CD14-positive monocyte (primary cell): ENCODE measurements around the gene HAP1. TPM values are rescaled to one million over a fixed set of nuclear protein-coding genes. Genes with fewer than 3 reads are reported as not detected.
"Not testable (repeated sequence)": the region's sequence is repeated elsewhere in the genome, so short reads cannot be mapped to it uniquely, and the experiment has no call there.

ENCODE experiments used
- DNase-seq, 3 donors: peaks; one replicate each; pipeline ENCODE4 v3.0.0-alpha.2; 2011 to 2022
- H2AFZ ChIP-seq: 2 replicates; pipeline ENCODE4 v1.6.0; 2012; ENCODE audit warnings: mild to moderate bottlenecking, low read depth, low read length, inconsistent platforms; ENCODE audit not compliant: insufficient read depth, poor library complexity, severe bottlenecking
- H3K27ac ChIP-seq, 2 donors: 1 replicate in 1 of 2; 2 replicates in 1 of 2; pipeline ENCODE4 v1.5.1; 2012 to 2013; ENCODE audit warnings: low read length in 2 of 2, control low read depth in 1 of 2, inconsistent platforms in 1 of 2, low read depth in 1 of 2, mild to moderate bottlenecking in 1 of 2
- H3K27me3 ChIP-seq, 2 donors: one replicate each; pipeline versions ENCODE4 v1.6.0 to v1.6.1; 2011 to 2013; ENCODE audit warnings: low read length in 2 of 2; ENCODE audit not compliant: control insufficient read depth in 2 of 2, insufficient read depth in 2 of 2
- H3K36me3 ChIP-seq, 2 donors: replicated peaks in 1 of 2; 1 replicate in 1 of 2; 2 replicates in 1 of 2; pipeline versions ENCODE4 v1.5.1 to v1.6.1; 2012 to 2013; ENCODE audit warnings: low read length in 2 of 2, control low read depth in 1 of 2, inconsistent platforms in 1 of 2, mild to moderate bottlenecking in 1 of 2; ENCODE audit not compliant: insufficient read depth in 2 of 2, control insufficient read depth in 1 of 2
- H3K4me1 ChIP-seq, 2 donors: 1 replicate in 1 of 2; 2 replicates in 1 of 2; pipeline versions ENCODE4 v1.5.1 to v1.6.1; 2012 to 2013; ENCODE audit warnings: low read length in 2 of 2, control low read depth in 1 of 2, inconsistent platforms in 1 of 2, mild to moderate bottlenecking in 1 of 2, moderate library complexity in 1 of 2; ENCODE audit not compliant: insufficient read depth in 2 of 2, control insufficient read depth in 1 of 2
- H3K4me2 ChIP-seq: replicated peaks from 2 replicates; pipeline ENCODE3; 2012; ENCODE audit warnings: low read length, moderate library complexity, mild to moderate bottlenecking; ENCODE audit not compliant: poor library complexity, severe bottlenecking; ENCODE audit errors: extremely low read depth
- H3K4me3 ChIP-seq, 3 experiments: fragments of 200-600 bp in 1 of 3; sonication (generic) in 1 of 3; replicated peaks in 1 of 3; 1 replicate in 2 of 3; 2 replicates in 1 of 3; pipeline ENCODE4 v1.5.1; 2011 to 2013; ENCODE audit warnings: low read length in 3 of 3, mild to moderate bottlenecking in 3 of 3, control low read depth in 2 of 3, low read depth in 2 of 3, inconsistent platforms in 1 of 3, moderate library complexity in 1 of 3
- H3K79me2 ChIP-seq: 2 replicates; pipeline ENCODE4 v1.6.0; 2012; ENCODE audit warnings: mild to moderate bottlenecking, control low read depth, inconsistent platforms, low read length, moderate library complexity; ENCODE audit not compliant: insufficient read depth
- H3K9ac ChIP-seq: 2 replicates; pipeline ENCODE4 v1.6.0; 2017; ENCODE audit warnings: low read length, mild to moderate bottlenecking; ENCODE audit not compliant: insufficient read depth, poor library complexity, severe bottlenecking
- H3K9me3 ChIP-seq, 2 donors: replicated peaks in 1 of 2; 1 replicate in 1 of 2; 2 replicates in 1 of 2; pipeline versions ENCODE4 v1.5.1 to v1.6.1; 2012 to 2013; ENCODE audit warnings: low read length in 2 of 2, control low read depth in 1 of 2; ENCODE audit not compliant: control insufficient read depth in 1 of 2, insufficient read depth in 1 of 2
- H4K20me1 ChIP-seq: 2 replicates; pipeline ENCODE4 v1.6.0; 2012; ENCODE audit warnings: mild to moderate bottlenecking, low read length, control low read depth, moderate library complexity; ENCODE audit not compliant: insufficient read depth
- H3K27ac Mint-ChIP-seq, 7 donors: one replicate each; pipeline ENCODE4 v1.8.0; 2020; ENCODE audit warnings: mild to moderate bottlenecking in 7 of 7, mixed read lengths in 7 of 7, moderate library complexity in 6 of 7, inconsistent platforms in 2 of 7
- H3K27me3 Mint-ChIP-seq, 3 donors: one replicate each; pipeline ENCODE4 v1.8.0; 2021 to 2022; ENCODE audit warnings: low read depth in 3 of 3, mild to moderate bottlenecking in 3 of 3, mixed read lengths in 3 of 3, moderate library complexity in 3 of 3, inconsistent platforms in 1 of 3
- H3K36me3 Mint-ChIP-seq, 2 donors: one replicate each; pipeline ENCODE4 v1.8.0; 2020; ENCODE audit warnings: mixed read lengths in 2 of 2, inconsistent platforms in 1 of 2, mild to moderate bottlenecking in 1 of 2
- H3K4me1 Mint-ChIP-seq: one replicate; pipeline ENCODE4 v1.8.0; 2020; ENCODE audit warnings: mild to moderate bottlenecking, mixed read lengths
- H3K4me3 Mint-ChIP-seq, 2 donors: one replicate each; pipeline ENCODE4 v1.8.0; 2020; ENCODE audit warnings: mild to moderate bottlenecking in 2 of 2, mixed read lengths in 2 of 2, moderate library complexity in 1 of 2
- H3K9me3 Mint-ChIP-seq, 7 donors: one replicate each; pipeline ENCODE4 v1.8.0; 2020 to 2022; ENCODE audit warnings: mixed read lengths in 7 of 7, mild to moderate bottlenecking in 6 of 7, moderate library complexity in 6 of 7, inconsistent platforms in 2 of 7
- WGBS: methylation state at CpG from one replicate; pipeline ENCODE4 v1.1.5; 2013; ENCODE audit warnings: missing lambda C conversion rate; ENCODE audit not compliant: insufficient coverage; 5-methylcytosine and 5-hydroxymethylcytosine counted together
- intact Hi-C, 2 donors: fragments of 100-400 bp; cut with micrococcal nuclease; formaldehyde crosslinking; loops; one replicate each; pipeline versions ENCODE4 v1.15.0 to v1.15.1; 2023
- polyA plus RNA-seq, 3 donors: library from polyadenylated mRNA; depleted of rRNA in 1 of 3; unstranded in 2 of 3; stranded (reverse) in 1 of 3; fragments of 300-500 nt in 2 of 3; fragments of >200 nt in 1 of 3; fragmentation: Illumina TruSeq in 2 of 3; gene quantifications; 1 replicate in 2 of 3; 2 replicates in 1 of 3; pipeline ENCODE4 v1.2.3, GENCODE V29; 2012 to 2021
- small RNA-seq: library from RNA; depleted of rRNA; stranded (forward); fragments of <200 nt; gene quantifications from one replicate; pipeline ENCODE3, GENCODE V24; 2012; ENCODE audit warnings: low read depth; ENCODE audit not compliant: insufficient read length
- TF ChIP-seq, protein P1 (sequence below): fragments of 200-600 bp; IDR thresholded peaks from one replicate; pipeline ENCODE4 v1.8.0; 2022; ENCODE audit warnings: antibody characterized with exemption, mild to moderate bottlenecking

Gene HAP1
- polyA plus RNA-seq, 3 donors, result not detected

DNA sequence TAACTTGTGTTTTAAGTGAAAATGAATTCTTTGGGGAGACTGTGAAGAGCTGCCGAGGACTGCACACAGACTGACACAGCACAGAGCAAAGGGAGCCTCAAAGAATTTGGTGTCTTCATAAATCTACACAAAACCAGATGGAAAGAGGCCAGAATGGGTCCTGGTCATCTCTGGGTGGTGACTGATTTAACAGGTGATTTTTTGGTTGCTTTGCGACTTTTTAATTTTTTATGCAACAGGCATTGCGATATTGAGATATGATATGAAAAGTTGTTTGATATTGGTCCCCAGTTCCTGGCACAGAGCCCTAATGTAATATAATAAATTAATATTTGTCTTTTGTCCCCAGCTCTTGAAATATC, 58.4 kb downstream of the HAP1 start:
- Histone ChIP-seq H3K9ac (no peak overlapping the region), H3K4me3 (no peak overlapping the region), H3K9me3 (no peaks in the 10 kb centered on the region), H3K4me1 (peaks cover 40 to 61% of the 10 kb centered on the region in 2 donors), H3K4me2 (peak overlapping the region; percentile 39), H4K20me1 (no peaks in the 10 kb centered on the region), H3K27ac (peak overlapping the region in 1 of 2 donors; percentile 57), H3K27me3 (no peaks in the 10 kb centered on the region), H3K36me3 (no peaks in the 10 kb centered on the region), H3K79me2 (no peaks in the 10 kb centered on the region), H2AFZ (no peak overlapping the region)
- Mint-ChIP-seq H3K4me3 (peak overlapping the region in 1 of 2 donors; percentile 42), H3K36me3 (peaks cover 0 to 2% of the 10 kb centered on the region in 2 donors), H3K27me3 (peaks cover 0 to 3% (median 0%) of the 10 kb centered on the region in 3 donors), H3K9me3 (peaks cover 0 to 3% (median 0%) of the 10 kb centered on the region in 7 donors), H3K4me1 (peaks cover 52% of the 10 kb centered on the region), H3K27ac (peak overlapping the region in 5 of 7 donors; percentile 33 to 91 (median 82))
- no peak for DNase-seq
- WGBS, result no CpG with 5 or more reads among the region's 3 CpGs
- intact Hi-C loops, result loop anchor here in 1 of 2 donors (5.0 kb wide), 1 partner anchor 179 kb away; no protein-coding TSS in a partner anchor
- TF ChIP-seq, protein P1, sequence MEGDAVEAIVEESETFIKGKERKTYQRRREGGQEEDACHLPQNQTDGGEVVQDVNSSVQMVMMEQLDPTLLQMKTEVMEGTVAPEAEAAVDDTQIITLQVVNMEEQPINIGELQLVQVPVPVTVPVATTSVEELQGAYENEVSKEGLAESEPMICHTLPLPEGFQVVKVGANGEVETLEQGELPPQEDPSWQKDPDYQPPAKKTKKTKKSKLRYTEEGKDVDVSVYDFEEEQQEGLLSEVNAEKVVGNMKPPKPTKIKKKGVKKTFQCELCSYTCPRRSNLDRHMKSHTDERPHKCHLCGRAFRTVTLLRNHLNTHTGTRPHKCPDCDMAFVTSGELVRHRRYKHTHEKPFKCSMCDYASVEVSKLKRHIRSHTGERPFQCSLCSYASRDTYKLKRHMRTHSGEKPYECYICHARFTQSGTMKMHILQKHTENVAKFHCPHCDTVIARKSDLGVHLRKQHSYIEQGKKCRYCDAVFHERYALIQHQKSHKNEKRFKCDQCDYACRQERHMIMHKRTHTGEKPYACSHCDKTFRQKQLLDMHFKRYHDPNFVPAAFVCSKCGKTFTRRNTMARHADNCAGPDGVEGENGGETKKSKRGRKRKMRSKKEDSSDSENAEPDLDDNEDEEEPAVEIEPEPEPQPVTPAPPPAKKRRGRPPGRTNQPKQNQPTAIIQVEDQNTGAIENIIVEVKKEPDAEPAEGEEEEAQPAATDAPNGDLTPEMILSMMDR, result no peak

DNA sequence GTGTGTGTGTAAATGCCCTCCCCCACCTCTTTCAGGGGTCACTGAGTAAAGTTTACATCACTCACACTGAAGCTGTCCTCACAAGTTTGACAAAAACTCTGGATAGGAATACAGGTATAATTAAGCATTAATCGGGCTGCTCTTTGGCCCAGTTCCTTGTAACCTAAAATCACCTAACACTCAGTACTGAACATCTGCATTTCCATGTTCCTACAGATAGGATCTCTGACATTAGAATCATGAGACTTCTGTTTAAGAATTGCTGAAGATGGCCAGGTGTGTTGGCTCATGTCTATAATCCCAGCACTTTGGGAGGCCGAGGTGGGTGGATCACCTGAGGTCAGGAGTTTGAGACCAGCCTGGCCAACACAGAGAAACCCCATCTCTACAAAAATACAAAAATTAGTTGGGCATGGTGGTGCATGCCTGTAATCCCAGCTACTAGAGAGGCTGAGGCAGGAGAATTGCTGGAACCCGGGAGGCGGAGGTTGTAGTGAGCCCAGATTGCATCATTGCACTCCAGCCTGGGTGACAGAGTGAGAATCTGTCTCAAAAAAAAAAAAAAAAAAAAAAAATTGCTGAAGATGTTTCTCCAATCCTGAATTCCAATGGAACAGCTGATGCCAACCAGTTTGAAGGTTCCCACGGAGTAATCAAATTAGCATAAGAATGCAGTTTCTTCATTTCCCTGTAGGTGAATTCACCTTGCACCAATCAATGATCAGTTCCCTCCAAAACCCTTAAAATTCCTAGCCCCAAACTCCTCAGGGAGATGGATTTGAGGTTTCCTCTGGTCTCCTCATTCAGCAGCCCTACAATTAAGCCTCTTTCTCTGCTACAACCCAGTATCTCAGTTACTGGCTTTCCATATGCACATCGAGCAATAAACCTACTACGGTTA, 59.0 kb downstream of the HAP1 start:
- H3K9me3 ChIP-seq, H3K27me3 Mint-ChIP-seq, H3K9me3 Mint-ChIP-seq, H4K20me1 ChIP-seq, H3K4me3 ChIP-seq, H3K36me3 ChIP-seq, H3K79me2 ChIP-seq, H3K9ac ChIP-seq, DNase-seq, H3K36me3 Mint-ChIP-seq, H2AFZ ChIP-seq, H3K4me3 Mint-ChIP-seq, H3K27me3 ChIP-seq: not testable (repeated sequence)
- Histone ChIP-seq H3K4me2 (peak overlapping the region; percentile 39), H3K4me1 (peaks cover 40 to 61% of the 10 kb centered on the region in 2 donors), H3K27ac (peak overlapping the region in 1 of 2 donors; percentile 57)
- H3K27ac Mint-ChIP-seq, result peak overlapping the region in 5 of 7 donors; percentile 53 to 91 (median 82)
- intact Hi-C loops, result loop anchor here in 1 of 2 donors (5.0 kb wide), 1 partner anchor 178 kb away; no protein-coding TSS in a partner anchor
- WGBS, result 84% methylated on average over 2 of the region's 7 CpGs
- peaks cover 52% of the 10 kb centered on the region for H3K4me1 Mint-ChIP-seq

Small RNA genes within 50 kb of the gene (small RNA-seq; reads per million reads assigned to genes)
- not detected for gene RN7SL399P
- gene RNA5SP442, result not detected

Other genes starting within 250 kb of the HAP1 start
- gene KRT36, start 244.7 kb downstream of the HAP1 start, polyA plus RNA-seq, result under 1 TPM; 0.24 to 0.87 (median 0.25) TPM
- not detected for gene KRT13, start 229.0 kb downstream of the HAP1 start, polyA plus RNA-seq
- under 1 TPM in 1 of 3 donors, not detected in 2; 0.03 TPM for gene KRT15, start 215.8 kb downstream of the HAP1 start, polyA plus RNA-seq
- not detected for gene KRT19, start 206.3 kb downstream of the HAP1 start, polyA plus RNA-seq
- not detected for gene KRT9, start 162.6 kb downstream of the HAP1 start, polyA plus RNA-seq
- not detected for gene KRT14, start 147.7 kb downstream of the HAP1 start, polyA plus RNA-seq
- gene KRT16, start 121.9 kb downstream of the HAP1 start, polyA plus RNA-seq, result not detected
- gene KRT17, start 110.1 kb downstream of the HAP1 start, polyA plus RNA-seq, result under 1 TPM in 1 of 3 donors, not detected in 2; 0.49 TPM
- 1,000 to 10,000 TPM; 1,176 to 1,536 (median 1,425) TPM for gene EIF1, start 45.8 kb downstream of the HAP1 start, polyA plus RNA-seq
- gene GAST, start 22.3 kb downstream of the HAP1 start, polyA plus RNA-seq, result not detected
- gene JUP, start 52.1 kb upstream of the HAP1 start, polyA plus RNA-seq, result 10 to 100 TPM; 14.0 to 22.1 (median 15.4) TPM
- under 1 TPM; 0.13 to 0.46 (median 0.16) TPM for gene P3H4, start 77.3 kb upstream of the HAP1 start, polyA plus RNA-seq
- gene FKBP10, start 78.4 kb upstream of the HAP1 start, polyA plus RNA-seq, result not detected
- gene NT5C3B, start 101.6 kb upstream of the HAP1 start, polyA plus RNA-seq, result 10 to 100 TPM; 11.5 to 14.2 (median 13.5) TPM
- gene KLHL10, start 103.2 kb upstream of the HAP1 start, polyA plus RNA-seq, result under 1 TPM in 1 of 3 donors, not detected in 2; 0.15 TPM
- gene KLHL11, start 130.8 kb upstream of the HAP1 start, polyA plus RNA-seq, result 1 to 10 TPM; 3.0 to 4.1 (median 3.4) TPM
- gene ACLY, start 184.3 kb upstream of the HAP1 start, polyA plus RNA-seq, result 10 to 100 TPM; 41.0 to 48.3 (median 45.1) TPM
- gene ODAD4, start 196.0 kb upstream of the HAP1 start, polyA plus RNA-seq, result under 1 TPM; 0.04 to 0.28 (median 0.23) TPM
- 10 to 100 TPM; 19.0 to 50.2 (median 47.0) TPM for gene CNP, start 232.2 kb upstream of the HAP1 start, polyA plus RNA-seq